ENCODE measurements around the gene CDH8. TPM values are rescaled to one million over a fixed set of nuclear protein-coding genes. Genes with fewer than 3 reads are reported as not detected.

Gene CDH8
- total and polyA plus RNA-seq, 2 experiments from 2014 or later: 2.1 to 2.2 TPM

DNA sequence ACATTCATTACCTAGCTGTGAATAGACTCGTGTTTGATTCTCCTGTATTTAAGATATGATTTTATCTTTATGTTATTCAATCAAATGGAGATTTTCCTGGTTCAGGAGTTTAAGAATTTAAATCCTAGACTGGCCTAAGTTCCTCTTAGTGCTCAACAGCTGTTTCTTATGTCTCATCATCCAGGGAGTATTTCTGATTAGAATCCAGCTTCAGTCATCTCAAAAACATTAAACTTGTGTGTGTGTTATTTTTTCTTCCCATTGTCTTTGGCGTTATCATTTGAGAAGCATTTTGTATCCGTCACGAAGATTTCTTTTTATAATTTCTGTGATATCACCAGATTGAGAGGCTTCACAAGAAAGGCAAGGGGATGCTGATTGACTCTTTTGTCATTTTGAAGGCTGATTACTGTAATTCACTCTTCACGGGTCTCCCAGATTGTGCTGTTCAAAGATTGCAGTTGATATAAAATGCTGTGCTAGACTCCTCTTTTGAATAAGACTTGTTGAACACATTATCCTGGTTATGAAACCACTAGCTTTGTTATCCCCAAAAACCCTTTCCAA lies 204.8 kb downstream of the CDH8 start:
- TF ChIP-seq CTCF (IDR thresholded peaks at IDR 0.05; ENCODE audit: poor library complexity): no peak
- no peak for TF ChIP-seq EZH2phosphoT487 (IDR thresholded peaks at IDR 0.05; ENCODE audit: low read depth, severe bottlenecking, unreplicated experiment)
- TF ChIP-seq EZH2 (IDR thresholded peaks at IDR 0.05; ENCODE audit: borderline replicate concordance): no peak
- no peak for DNase-seq (ENCODE audit: low spot score)
- no peaks in the 10 kb centered on the region for H3K9me2 ChIP-seq (replicated peaks; ENCODE audit: insufficient read depth)
- H3K27me3 ChIP-seq: no peaks in the 10 kb centered on the region
- no peak overlapping the region for H3K4me3 ChIP-seq
- H3K9me3 ChIP-seq (ENCODE audit: low read depth): no peaks in the 10 kb centered on the region
- 79% methylated on average over 5 of the region's 5 CpGs for WGBS (ENCODE audit: low lambda C conversion rate, missing lambda C conversion rate)
- no peaks in the 10 kb centered on the region for H3K79me2 ChIP-seq
- no peaks in the 10 kb centered on the region for H3K36me3 ChIP-seq (replicated peaks; ENCODE audit: insufficient read depth, low read depth)
- H2AFZ ChIP-seq: no peak overlapping the region
- H4K20me1 ChIP-seq (ENCODE audit: insufficient read depth, poor library complexity, severe bottlenecking): no peaks in the 10 kb centered on the region
- no peak overlapping the region for H3K27ac ChIP-seq
- no peaks in the 10 kb centered on the region for H3K4me1 ChIP-seq (ENCODE audit: insufficient read depth)
- no peak overlapping the region for H3K4me2 ChIP-seq

DNA sequence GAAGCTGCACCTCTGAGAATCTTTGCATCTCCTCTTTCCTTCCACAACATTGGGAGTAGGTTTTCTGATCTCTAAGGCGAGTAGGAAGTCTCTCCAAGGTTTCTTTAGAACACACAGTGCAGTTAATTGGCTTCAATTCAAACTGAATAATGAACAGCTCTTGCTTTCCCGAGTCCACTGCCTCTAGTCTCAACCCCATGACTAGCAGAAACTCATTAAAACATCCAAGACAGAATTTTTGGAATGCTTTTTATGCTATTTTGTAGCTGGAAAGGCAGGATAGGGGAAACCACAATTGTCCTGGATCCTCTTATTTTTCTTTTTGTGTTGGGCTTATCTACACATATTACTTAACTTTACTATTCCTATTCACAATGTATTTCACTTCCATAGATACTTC lies 206.6 kb downstream of the CDH8 start:
- Histone ChIP-seq H4K20me1 (ENCODE audit: insufficient read depth, poor library complexity, severe bottlenecking) (no peaks in the 10 kb centered on the region), H3K9me2 (replicated peaks; ENCODE audit: insufficient read depth) (no peaks in the 10 kb centered on the region), H2AFZ (no peak overlapping the region), H3K79me2 (no peaks in the 10 kb centered on the region), H3K4me2 (no peak overlapping the region), H3K27ac (no peak overlapping the region), H3K4me3 (no peak overlapping the region), H3K4me1 (ENCODE audit: insufficient read depth) (no peaks in the 10 kb centered on the region), H3K27me3 (no peaks in the 10 kb centered on the region), H3K9me3 (ENCODE audit: low read depth) (no peaks in the 10 kb centered on the region), H3K36me3 (replicated peaks; ENCODE audit: insufficient read depth, low read depth) (no peaks in the 10 kb centered on the region)
- 76% methylated on average over 2 of the region's 2 CpGs for WGBS (ENCODE audit: low lambda C conversion rate, missing lambda C conversion rate)
- no peak for TF ChIP-seq EZH2 (IDR thresholded peaks at IDR 0.05; ENCODE audit: borderline replicate concordance)
- DNase-seq (ENCODE audit: low spot score): no peak

DNA sequence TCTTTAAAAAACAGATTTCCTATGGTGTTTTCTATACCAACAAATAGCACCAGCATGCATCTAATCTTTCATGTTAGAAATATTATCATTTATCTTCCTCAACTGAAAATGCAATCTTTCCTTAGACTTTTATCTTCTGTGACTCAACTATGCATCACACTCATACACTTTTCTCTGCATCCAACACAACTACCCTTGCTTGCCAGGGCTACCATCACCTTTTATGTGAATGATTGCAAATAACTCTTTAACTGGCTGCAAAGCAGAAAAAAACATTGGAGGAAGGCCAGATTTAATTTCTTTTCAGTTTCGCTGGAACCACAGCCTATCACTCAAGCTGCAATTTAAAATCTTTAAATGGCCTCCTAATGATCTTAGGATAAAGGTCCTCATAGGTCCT lies 212.9 kb downstream of the CDH8 start:
- Histone ChIP-seq H3K4me3 (no peak overlapping the region), H3K4me1 (ENCODE audit: insufficient read depth) (no peaks in the 10 kb centered on the region), H3K9me3 (ENCODE audit: low read depth) (no peaks in the 10 kb centered on the region), H4K20me1 (ENCODE audit: insufficient read depth, poor library complexity, severe bottlenecking) (no peaks in the 10 kb centered on the region), H2AFZ (no peak overlapping the region), H3K27ac (no peak overlapping the region), H3K27me3 (no peaks in the 10 kb centered on the region), H3K79me2 (no peaks in the 10 kb centered on the region), H3K36me3 (replicated peaks; ENCODE audit: insufficient read depth, low read depth) (no peaks in the 10 kb centered on the region), H3K4me2 (no peak overlapping the region), H3K9me2 (replicated peaks; ENCODE audit: insufficient read depth) (no peaks in the 10 kb centered on the region)
- WGBS (ENCODE audit: low lambda C conversion rate, missing lambda C conversion rate): 90% methylated on average over 1 of the region's 1 CpG
- no peak for DNase-seq (ENCODE audit: low spot score)
- TF ChIP-seq CTCF (IDR thresholded peaks at IDR 0.05; ENCODE audit: poor library complexity): no peak
- no peak for TF ChIP-seq EZH2phosphoT487 (IDR thresholded peaks at IDR 0.05; ENCODE audit: low read depth, severe bottlenecking, unreplicated experiment)
- no peak for TF ChIP-seq EZH2 (IDR thresholded peaks at IDR 0.05; ENCODE audit: borderline replicate concordance)

GRCh38 chr16:61820820-61821219 lies 215.4 kb downstream of the CDH8 start:
- no peaks in the 10 kb centered on the region for H3K9me2 ChIP-seq (replicated peaks; ENCODE audit: insufficient read depth)
- no peak overlapping the region for H3K4me3 ChIP-seq
- no peak overlapping the region for H3K27ac ChIP-seq
- H3K36me3 ChIP-seq (replicated peaks; ENCODE audit: insufficient read depth, low read depth): no peaks in the 10 kb centered on the region
- no peak overlapping the region for H2AFZ ChIP-seq
- H3K27me3 ChIP-seq: no peaks in the 10 kb centered on the region
- no peaks in the 10 kb centered on the region for H3K79me2 ChIP-seq
- H3K9me3 ChIP-seq (ENCODE audit: low read depth): no peaks in the 10 kb centered on the region
- WGBS (ENCODE audit: low lambda C conversion rate, missing lambda C conversion rate): 98% methylated on average over 2 of the region's 2 CpGs
- no peaks in the 10 kb centered on the region for H3K4me1 ChIP-seq (ENCODE audit: insufficient read depth)
- no peaks in the 10 kb centered on the region for H4K20me1 ChIP-seq (ENCODE audit: insufficient read depth, poor library complexity, severe bottlenecking)
- DNase-seq (ENCODE audit: low spot score): no peak
- no peak overlapping the region for H3K4me2 ChIP-seq
- TF ChIP-seq EZH2phosphoT487 (IDR thresholded peaks at IDR 0.05; ENCODE audit: low read depth, severe bottlenecking, unreplicated experiment): no peak

All from hepatocyte (in vitro differentiated cells).